ENCODE data around the gene SHF. TPM values are rescaled to one million over a fixed set of nuclear protein-coding genes. Genes with fewer than 3 reads are reported as not detected.

The SHF gene
- total and polyA plus RNA-seq, 2 of the 4 experiments (the other 2 are of a cell fraction): 1.8 to 3.5 TPM

DNA sequence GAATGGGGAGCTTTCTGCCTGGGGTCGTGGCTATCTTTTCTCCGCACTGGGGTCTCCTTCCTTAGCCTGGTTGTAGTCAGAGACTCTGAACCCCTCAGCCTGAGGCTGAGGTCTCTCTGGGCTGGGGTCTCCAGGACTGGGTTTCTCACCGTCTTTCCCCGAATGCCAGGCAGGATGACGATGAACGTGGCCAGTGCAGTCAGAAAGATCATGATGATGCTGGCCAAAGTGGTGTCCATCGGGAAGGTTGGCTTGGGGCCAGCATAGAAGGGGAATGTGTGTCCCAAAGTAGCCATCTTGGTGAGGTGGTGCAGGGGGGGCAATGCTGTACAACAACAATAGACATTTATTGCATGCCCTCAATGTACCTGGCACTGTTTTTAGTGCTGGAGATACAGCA, 65.0 kb downstream of the SHF start:
- no peak overlapping the region for H3K4ac ChIP-seq (ENCODE audit: low read depth, low read length)
- no peaks in the 10 kb centered on the region for H3K79me1 ChIP-seq (ENCODE audit: low read depth in 1 of 2, low read length in 2 of 2)
- ChIA-PET POLR2A (ENCODE audit: unreplicated experiment) (no interaction called here), CTCF (interaction anchor here (1.0 to 1.1 kb wide), 2 partner anchors 40 to 335 kb away, joined by 3 read pairs; no protein-coding TSS in a partner anchor)
- no peaks in the 10 kb centered on the region for H3K9me1 ChIP-seq (ENCODE audit: insufficient read depth, low read length)
- H3K4me3 ChIP-seq (ENCODE audit: insufficient read depth, low read depth, low read length): no peak overlapping the region
- H3K9ac ChIP-seq (ENCODE audit: low read depth, low read length): no peak overlapping the region
- no peaks in the 10 kb centered on the region for H3K9me3 ChIP-seq (ENCODE audit: control insufficient read depth, insufficient read depth, low read length)
- H3K18ac ChIP-seq (ENCODE audit: low read depth, low read length): no peak overlapping the region
- H3K27ac ChIP-seq (ENCODE audit: insufficient read depth, low read length): no peak overlapping the region
- no peak overlapping the region for H3K14ac ChIP-seq (replicated peaks; ENCODE audit: low read depth, low read length)
- intact Hi-C loops (cut with micrococcal nuclease): no loop called here
- no peak overlapping the region for H2AK9ac ChIP-seq (replicated peaks; ENCODE audit: low read depth, low read length, poor library complexity)
- no peak for ATAC-seq (ENCODE audit: low read depth)
- no TSS peak for BruUV-seq (replicated peaks)
- no peak overlapping the region for H3K56ac ChIP-seq (ENCODE audit: extremely low read depth, insufficient read depth, low read length)
- WGBS, 2 experiments (ENCODE audit: extremely low coverage in 2 of 2, insufficient read length in 1 of 2): 90% methylated on average over 4 of the region's 7 CpGs; no CpG with 5 or more reads in 1 of the 2 experiments
- in situ Hi-C loops (cut with MboI; ENCODE audit: low sequenced_read_pairs): no loop called here
- no peak overlapping the region for H2BK15ac ChIP-seq (ENCODE audit: low read depth, low read length)
- H2BK20ac ChIP-seq (ENCODE audit: low read depth, low read length): no peak overlapping the region
- H2BK120ac ChIP-seq (ENCODE audit: low read depth, low read length): no peak overlapping the region
- H4K91ac ChIP-seq (ENCODE audit: insufficient read depth, low read depth, low read length): no peak overlapping the region
- no peak overlapping the region for H3K23ac ChIP-seq (ENCODE audit: low read depth, low read length)
- H4K20me1 ChIP-seq (ENCODE audit: insufficient read depth, low read length): no peaks in the 10 kb centered on the region
- H2AK5ac ChIP-seq (ENCODE audit: low read depth, low read length): no peak overlapping the region
- H2AFZ ChIP-seq (replicated peaks; ENCODE audit: low read length, poor library complexity): no peak overlapping the region
- no peak overlapping the region for H4K5ac ChIP-seq (ENCODE audit: low read depth, low read length)
- dilution Hi-C loops (cut with HindIII; ENCODE audit: low sequenced_read_pairs, unreplicated experiment): no loop called here
- H3K27me3 ChIP-seq (ENCODE audit: control insufficient read depth, insufficient read depth, low read length): peaks cover 22% of the 10 kb centered on the region
- no peak for DNase-seq
- peaks cover 3% of the 10 kb centered on the region for H3K4me1 ChIP-seq (ENCODE audit: control insufficient read depth, insufficient read depth, low read length)
- no peak overlapping the region for H3K4me2 ChIP-seq (ENCODE audit: low read depth, low read length)
- H2BK5ac ChIP-seq (ENCODE audit: low read depth, low read length, poor library complexity, severe bottlenecking): no peak overlapping the region
- H4K8ac ChIP-seq (ENCODE audit: low read depth in 2 of 2, low read length in 2 of 2): no peak overlapping the region
- TF ChIP-seq RCOR1 (IDR thresholded peaks at IDR 0.05; ENCODE audit: insufficient replicate concordance, low read length) (no peak), POLR2A (IDR thresholded peaks at IDR 0.05; ENCODE audit: low read depth, low read length) (no peak), MXI1 (IDR thresholded peaks at IDR 0.05; ENCODE audit: borderline replicate concordance, low read depth, low read length) (no peak), MAZ (IDR thresholded peaks at IDR 0.05; ENCODE audit: borderline replicate concordance, low read depth, low read length) (no peak), FOS (IDR thresholded peaks at IDR 0.05; ENCODE audit: low read depth, low read length) (no peak), RAD21 (IDR thresholded peaks at IDR 0.05; ENCODE audit: low read length) (no peak), USF2 (IDR thresholded peaks at IDR 0.05; ENCODE audit: low read depth, low read length) (no peak), RFX5 (IDR thresholded peaks at IDR 0.05; ENCODE audit: low read depth, low read length) (no peak), CHD1 (IDR thresholded peaks at IDR 0.05; ENCODE audit: low read depth, low read length) (no peak), SMC3 (IDR thresholded peaks at IDR 0.05; ENCODE audit: low read depth, low read length) (no peak), BHLHE40 (IDR thresholded peaks at IDR 0.05; ENCODE audit: low read depth, low read length) (no peak), CEBPB (IDR thresholded peaks at IDR 0.05; ENCODE audit: low read depth, low read length) (no peak), MAFK (IDR thresholded peaks at IDR 0.05; ENCODE audit: low read depth, low read length) (no peak), NFE2L2 (IDR thresholded peaks at IDR 0.05; ENCODE audit: low read depth, low read length) (no peak)
- TF ChIP-seq, protein P1, sequence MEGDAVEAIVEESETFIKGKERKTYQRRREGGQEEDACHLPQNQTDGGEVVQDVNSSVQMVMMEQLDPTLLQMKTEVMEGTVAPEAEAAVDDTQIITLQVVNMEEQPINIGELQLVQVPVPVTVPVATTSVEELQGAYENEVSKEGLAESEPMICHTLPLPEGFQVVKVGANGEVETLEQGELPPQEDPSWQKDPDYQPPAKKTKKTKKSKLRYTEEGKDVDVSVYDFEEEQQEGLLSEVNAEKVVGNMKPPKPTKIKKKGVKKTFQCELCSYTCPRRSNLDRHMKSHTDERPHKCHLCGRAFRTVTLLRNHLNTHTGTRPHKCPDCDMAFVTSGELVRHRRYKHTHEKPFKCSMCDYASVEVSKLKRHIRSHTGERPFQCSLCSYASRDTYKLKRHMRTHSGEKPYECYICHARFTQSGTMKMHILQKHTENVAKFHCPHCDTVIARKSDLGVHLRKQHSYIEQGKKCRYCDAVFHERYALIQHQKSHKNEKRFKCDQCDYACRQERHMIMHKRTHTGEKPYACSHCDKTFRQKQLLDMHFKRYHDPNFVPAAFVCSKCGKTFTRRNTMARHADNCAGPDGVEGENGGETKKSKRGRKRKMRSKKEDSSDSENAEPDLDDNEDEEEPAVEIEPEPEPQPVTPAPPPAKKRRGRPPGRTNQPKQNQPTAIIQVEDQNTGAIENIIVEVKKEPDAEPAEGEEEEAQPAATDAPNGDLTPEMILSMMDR (conservative IDR thresholded peaks at IDR 0.05; ENCODE audit: low read depth, low read length): no peak
- TF ChIP-seq, protein P2, sequence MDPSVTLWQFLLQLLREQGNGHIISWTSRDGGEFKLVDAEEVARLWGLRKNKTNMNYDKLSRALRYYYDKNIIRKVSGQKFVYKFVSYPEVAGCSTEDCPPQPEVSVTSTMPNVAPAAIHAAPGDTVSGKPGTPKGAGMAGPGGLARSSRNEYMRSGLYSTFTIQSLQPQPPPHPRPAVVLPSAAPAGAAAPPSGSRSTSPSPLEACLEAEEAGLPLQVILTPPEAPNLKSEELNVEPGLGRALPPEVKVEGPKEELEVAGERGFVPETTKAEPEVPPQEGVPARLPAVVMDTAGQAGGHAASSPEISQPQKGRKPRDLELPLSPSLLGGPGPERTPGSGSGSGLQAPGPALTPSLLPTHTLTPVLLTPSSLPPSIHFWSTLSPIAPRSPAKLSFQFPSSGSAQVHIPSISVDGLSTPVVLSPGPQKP (IDR thresholded peaks at IDR 0.05; ENCODE audit: borderline replicate concordance, low read depth, low read length): no peak
- no peaks in the 10 kb centered on the region for H3K36me3 ChIP-seq (ENCODE audit: control insufficient read depth, insufficient read depth, low read length)
